ENCODE results near the gene SLC29A2.

GRCh38 chr11:66371627-66372415 lies at the start of gene SLC29A2:
- TF ChIP-seq CTCF (IDR thresholded peaks at IDR 0.05; ENCODE audit: extremely low read depth in 1 of 2, insufficient read depth in 1 of 2, low read depth in 1 of 2, low read length in 2 of 2), result no peak
- no peak for TF ChIP-seq MYC (IDR thresholded peaks at IDR 0.05; ENCODE audit: low read depth, low read length)
- no peak for TF ChIP-seq POLR2A (IDR thresholded peaks at IDR 0.05; ENCODE audit: low read depth, low read length)
- TF ChIP-seq EZH2 (IDR thresholded peaks at IDR 0.05; ENCODE audit: borderline replicate concordance, low read depth, low read length, severe bottlenecking), result peak; percentile 45
- no peak for TF ChIP-seq POLR2AphosphoS5 (IDR thresholded peaks at IDR 0.05; ENCODE audit: insufficient read depth, low read depth, low read length)
- no peak for TF ChIP-seq MAX (IDR thresholded peaks at IDR 0.05; ENCODE audit: insufficient read depth, insufficient read length)
- TF ChIP-seq JUN (IDR thresholded peaks at IDR 0.05; ENCODE audit: borderline replicate concordance, insufficient read depth, insufficient read length, low read depth), result no peak
- TF ChIP-seq FOS (IDR thresholded peaks at IDR 0.05; ENCODE audit: borderline replicate concordance, insufficient read depth, low read length), result no peak
